ENCODE measurements around the gene RSRC1. TPM values are rescaled to one million over a fixed set of nuclear protein-coding genes. Genes with fewer than 3 reads are reported as not detected.

The RSRC1 gene
- total RNA-seq, 1 donor from 2014 or later: 38.5 TPM

GRCh38 chr3:158568784-158569183 lies 458.9 kb downstream of the RSRC1 start:
- no peaks in the 10 kb centered on the region for H3K9me3 ChIP-seq
- no peaks in the 10 kb centered on the region for H3K27me3 ChIP-seq
- peaks cover 9% of the 10 kb centered on the region for H3K4me1 ChIP-seq
- no peak overlapping the region for H3K4me3 ChIP-seq
- no peak for TF ChIP-seq POLR2A (IDR thresholded peaks at IDR 0.05)
- no peak for TF ChIP-seq POLR2AphosphoS5 (IDR thresholded peaks at IDR 0.05; ENCODE audit: insufficient read depth in 1 of 2, low read depth in 1 of 2)
- TF ChIP-seq CTCF (IDR thresholded peaks at IDR 0.05): no peak
- H3K27ac ChIP-seq: no peak overlapping the region
- no peaks in the 10 kb centered on the region for H3K36me3 ChIP-seq
- intact Hi-C loops (cut with DNase I): no loop called here
- DNase-seq (ENCODE audit: extremely low spot score in 2 of 2): no peak

GRCh38 chr3:158569794-158570193 lies 459.9 kb downstream of the RSRC1 start:
- H3K27ac ChIP-seq: no peak overlapping the region
- intact Hi-C loops (cut with DNase I): no loop called here
- no peak for TF ChIP-seq POLR2A (IDR thresholded peaks at IDR 0.05)
- TF ChIP-seq POLR2AphosphoS5 (IDR thresholded peaks at IDR 0.05; ENCODE audit: insufficient read depth in 1 of 2, low read depth in 1 of 2): no peak
- no peak for TF ChIP-seq CTCF (IDR thresholded peaks at IDR 0.05)
- no peak overlapping the region for H3K4me3 ChIP-seq
- no peak for DNase-seq (ENCODE audit: extremely low spot score in 2 of 2)
- no peaks in the 10 kb centered on the region for H3K9me3 ChIP-seq
- no peaks in the 10 kb centered on the region for H3K36me3 ChIP-seq
- H3K27me3 ChIP-seq: no peaks in the 10 kb centered on the region
- H3K4me1 ChIP-seq: peaks cover 9% of the 10 kb centered on the region

- H3K27ac ChIP-seq: peak within 1 kb of the TSS; percentile 7
- TF ChIP-seq CTCF (IDR thresholded peaks at IDR 0.05) (no peak), POLR2AphosphoS5 (IDR thresholded peaks at IDR 0.05; ENCODE audit: insufficient read depth in 1 of 2, low read depth in 1 of 2) (peak; percentile 61 to 91), POLR2A (IDR thresholded peaks at IDR 0.05) (peak in 1 of 2 donors; percentile 37)
- H3K36me3 ChIP-seq: no peaks in the 10 kb centered on the region
- peak in 1 of 2 donors; percentile 96 for DNase-seq (ENCODE audit: extremely low spot score in 2 of 2)
- H3K4me1 ChIP-seq: peaks cover 9% of the 10 kb centered on the region
- peak within 1 kb of the TSS; percentile 47 to 74 for H3K4me3 ChIP-seq
- no peaks in the 10 kb centered on the region for H3K27me3 ChIP-seq
- no peaks in the 10 kb centered on the region for H3K9me3 ChIP-seq
- intact Hi-C loops (cut with DNase I): no loop called here
Observed at GRCh38 chr3:158570999-158571702, 461.3 kb downstream of the RSRC1 start, which contains the start of gene MLF1. Gene MLF1, plus strand, starts transcription at chr3:158571194. Its CDS starts 107 bp downstream, at chr3:158571301.

GRCh38 chr3:158571969-158572765 lies 462.3 kb downstream of the RSRC1 start:
- Histone ChIP-seq H3K27ac (no peak overlapping the region), H3K9me3 (no peaks in the 10 kb centered on the region), H3K4me1 (peaks cover 9% of the 10 kb centered on the region), H3K27me3 (no peaks in the 10 kb centered on the region), H3K36me3 (no peaks in the 10 kb centered on the region), H3K4me3 (peak overlapping the region in 1 of 2 donors; percentile 74)
- no peak for DNase-seq (ENCODE audit: extremely low spot score in 2 of 2)
- intact Hi-C loops (cut with DNase I): no loop called here
- no peak for TF ChIP-seq CTCF (IDR thresholded peaks at IDR 0.05)
- TF ChIP-seq POLR2A (IDR thresholded peaks at IDR 0.05): no peak
- no peak for TF ChIP-seq POLR2AphosphoS5 (IDR thresholded peaks at IDR 0.05; ENCODE audit: insufficient read depth in 1 of 2, low read depth in 1 of 2)

- intact Hi-C loops (cut with DNase I): no loop called here
- Histone ChIP-seq H3K9me3 (no peaks in the 10 kb centered on the region), H3K27ac (no peak overlapping the region), H3K4me3 (no peak overlapping the region), H3K36me3 (no peaks in the 10 kb centered on the region), H3K4me1 (peaks cover 9% of the 10 kb centered on the region), H3K27me3 (no peaks in the 10 kb centered on the region)
- no peak for TF ChIP-seq POLR2AphosphoS5 (IDR thresholded peaks at IDR 0.05; ENCODE audit: insufficient read depth in 1 of 2, low read depth in 1 of 2)
- TF ChIP-seq CTCF (IDR thresholded peaks at IDR 0.05): no peak
- no peak for DNase-seq (ENCODE audit: extremely low spot score in 2 of 2)
Observed at GRCh38 chr3:158572766-158573060, 462.8 kb downstream of the RSRC1 start.
